ENCODE data around the gene GRK5.

GRK5 gene

GRCh38 chr10:119335671-119336353, 128.4 kb downstream of the GRK5 start:
- no peak for TF ChIP-seq SPI1 (IDR thresholded peaks at IDR 0.05; ENCODE audit: low read depth, low read length)
- no peak for TF ChIP-seq POLR2A (IDR thresholded peaks at IDR 0.05; ENCODE audit: low read depth, low read length)
- TF ChIP-seq PAX5 (IDR thresholded peaks at IDR 0.05; ENCODE audit: insufficient read depth, low read length, severe bottlenecking): no peak
- no peak for TF ChIP-seq POLR2AphosphoS5 (IDR thresholded peaks at IDR 0.05; ENCODE audit: low read depth, low read length)
- no peak for TF ChIP-seq TAF1 (IDR thresholded peaks at IDR 0.05; ENCODE audit: low read depth, low read length)
- no peak for TF ChIP-seq POU2F2 (IDR thresholded peaks at IDR 0.05; ENCODE audit: low read depth, low read length)
- DNase-seq (ENCODE audit: insufficient read length, low spot score): no peak
- FAIRE-seq: no peak

GRCh38 chr10:119336599-119336998, 129.2 kb downstream of the GRK5 start:
- DNase-seq (ENCODE audit: insufficient read length, low spot score) (no peak), FAIRE-seq (no peak)
- no peak for TF ChIP-seq POLR2A (IDR thresholded peaks at IDR 0.05; ENCODE audit: low read depth, low read length)
- TF ChIP-seq SPI1 (IDR thresholded peaks at IDR 0.05; ENCODE audit: low read depth, low read length): no peak
- no peak for TF ChIP-seq POU2F2 (IDR thresholded peaks at IDR 0.05; ENCODE audit: low read depth, low read length)
- no peak for TF ChIP-seq PAX5 (IDR thresholded peaks at IDR 0.05; ENCODE audit: insufficient read depth, low read length, severe bottlenecking)
- no peak for TF ChIP-seq TAF1 (IDR thresholded peaks at IDR 0.05; ENCODE audit: low read depth, low read length)
- no peak for TF ChIP-seq POLR2AphosphoS5 (IDR thresholded peaks at IDR 0.05; ENCODE audit: low read depth, low read length)

- FAIRE-seq: no peak
Observed at GRCh38 chr10:119337223-119337622, 129.9 kb downstream of the GRK5 start.

GRCh38 chr10:119337796-119338432, 130.5 kb downstream of the GRK5 start:
- no peak for DNase-seq (ENCODE audit: insufficient read length, low spot score)
- no peak for FAIRE-seq
- TF ChIP-seq POLR2AphosphoS5 (IDR thresholded peaks at IDR 0.05; ENCODE audit: low read depth, low read length): no peak
- no peak for TF ChIP-seq PAX5 (IDR thresholded peaks at IDR 0.05; ENCODE audit: insufficient read depth, low read length, severe bottlenecking)
- no peak for TF ChIP-seq SPI1 (IDR thresholded peaks at IDR 0.05; ENCODE audit: low read depth, low read length)
- no peak for TF ChIP-seq POU2F2 (IDR thresholded peaks at IDR 0.05; ENCODE audit: low read depth, low read length)
- no peak for TF ChIP-seq TAF1 (IDR thresholded peaks at IDR 0.05; ENCODE audit: low read depth, low read length)
- TF ChIP-seq POLR2A (IDR thresholded peaks at IDR 0.05; ENCODE audit: low read depth, low read length): no peak

More at GRCh38 chr10:119337223-119337622, 129.9 kb downstream of the GRK5 start:
- DNase-seq (ENCODE audit: insufficient read length, low spot score): no peak
- TF ChIP-seq PAX5 (IDR thresholded peaks at IDR 0.05; ENCODE audit: insufficient read depth, low read length, severe bottlenecking) (no peak), POU2F2 (IDR thresholded peaks at IDR 0.05; ENCODE audit: low read depth, low read length) (no peak), SPI1 (IDR thresholded peaks at IDR 0.05; ENCODE audit: low read depth, low read length) (no peak), POLR2AphosphoS5 (IDR thresholded peaks at IDR 0.05; ENCODE audit: low read depth, low read length) (no peak), TAF1 (IDR thresholded peaks at IDR 0.05; ENCODE audit: low read depth, low read length) (no peak)

- DNase-seq (ENCODE audit: insufficient read length, low spot score) (no peak), FAIRE-seq (no peak)
- TF ChIP-seq POU2F2 (IDR thresholded peaks at IDR 0.05; ENCODE audit: low read depth, low read length): no peak
- no peak for TF ChIP-seq PAX5 (IDR thresholded peaks at IDR 0.05; ENCODE audit: insufficient read depth, low read length, severe bottlenecking)
Observed at GRCh38 chr10:119339109-119339508, 131.7 kb downstream of the GRK5 start.

GRCh38 chr10:119340893-119341458, 133.6 kb downstream of the GRK5 start:
- no peak for DNase-seq (ENCODE audit: insufficient read length, low spot score)
- FAIRE-seq: peak; percentile 20
- no peak for TF ChIP-seq POLR2A (IDR thresholded peaks at IDR 0.05; ENCODE audit: low read depth, low read length)
- no peak for TF ChIP-seq SPI1 (IDR thresholded peaks at IDR 0.05; ENCODE audit: low read depth, low read length)
- TF ChIP-seq POLR2AphosphoS5 (IDR thresholded peaks at IDR 0.05; ENCODE audit: low read depth, low read length): no peak
- no peak for TF ChIP-seq PAX5 (IDR thresholded peaks at IDR 0.05; ENCODE audit: insufficient read depth, low read length, severe bottlenecking)
- TF ChIP-seq POU2F2 (IDR thresholded peaks at IDR 0.05; ENCODE audit: low read depth, low read length): no peak
- TF ChIP-seq TAF1 (IDR thresholded peaks at IDR 0.05; ENCODE audit: low read depth, low read length): no peak

GRCh38 chr10:119341459-119342301, 134.3 kb downstream of the GRK5 start:
- TF ChIP-seq SPI1 (IDR thresholded peaks at IDR 0.05; ENCODE audit: low read depth, low read length) (no peak), POU2F2 (IDR thresholded peaks at IDR 0.05; ENCODE audit: low read depth, low read length) (no peak), PAX5 (IDR thresholded peaks at IDR 0.05; ENCODE audit: insufficient read depth, low read length, severe bottlenecking) (no peak), TAF1 (IDR thresholded peaks at IDR 0.05; ENCODE audit: low read depth, low read length) (no peak), POLR2AphosphoS5 (IDR thresholded peaks at IDR 0.05; ENCODE audit: low read depth, low read length) (no peak), POLR2A (IDR thresholded peaks at IDR 0.05; ENCODE audit: low read depth, low read length) (no peak)
- no peak for DNase-seq (ENCODE audit: insufficient read length, low spot score)
- FAIRE-seq: peak; percentile 60

GRCh38 chr10:119342335-119342734, 135.0 kb downstream of the GRK5 start:
- DNase-seq (ENCODE audit: insufficient read length, low spot score) (no peak), FAIRE-seq (no peak)
- no peak for TF ChIP-seq POU2F2 (IDR thresholded peaks at IDR 0.05; ENCODE audit: low read depth, low read length)

GRCh38 chr10:119343011-119343601, 135.7 kb downstream of the GRK5 start:
- DNase-seq (ENCODE audit: insufficient read length, low spot score): no peak
- no peak for FAIRE-seq
- TF ChIP-seq POU2F2 (IDR thresholded peaks at IDR 0.05; ENCODE audit: low read depth, low read length): no peak
- no peak for TF ChIP-seq PAX5 (IDR thresholded peaks at IDR 0.05; ENCODE audit: insufficient read depth, low read length, severe bottlenecking)
- no peak for TF ChIP-seq POLR2AphosphoS5 (IDR thresholded peaks at IDR 0.05; ENCODE audit: low read depth, low read length)
- no peak for TF ChIP-seq POLR2A (IDR thresholded peaks at IDR 0.05; ENCODE audit: low read depth, low read length)
- no peak for TF ChIP-seq SPI1 (IDR thresholded peaks at IDR 0.05; ENCODE audit: low read depth, low read length)
- TF ChIP-seq TAF1 (IDR thresholded peaks at IDR 0.05; ENCODE audit: low read depth, low read length): no peak
